GM12878 (cell line): ENCODE measurements around the gene ALDH1A3. TPM values are rescaled to one million over a fixed set of nuclear protein-coding genes. Genes with fewer than 3 reads are reported as not detected.

ENCODE experiments used
- BACH1 ChIP-seq: fragments of 450-650 bp; IDR thresholded peaks from 2 replicates; pipeline ENCODE4 v1.6.1; 2017; ENCODE audit warnings: mild to moderate bottlenecking, borderline replicate concordance
- DPF2 ChIP-seq: fragments of 450-650 bp; IDR thresholded peaks from 2 replicates; pipeline ENCODE4 v1.6.1; 2017; ENCODE audit warnings: mild to moderate bottlenecking
- EED ChIP-seq: sonication (generic); IDR thresholded peaks from 2 replicates; pipeline ENCODE4 v1.6.1; 2016; ENCODE audit warnings: antibody characterized with exemption, low read depth
- JUND ChIP-seq: IDR thresholded peaks from 2 replicates; pipeline ENCODE4 v1.6.1; 2012; ENCODE audit warnings: low read depth, mild to moderate bottlenecking, low read length, improper control_type of control experiment, moderate library complexity
- KDM1A ChIP-seq: fragments of 200-600 bp; sonication (generic); IDR thresholded peaks from 2 replicates; pipeline ENCODE4 v1.6.1; 2016; ENCODE audit warnings: borderline replicate concordance
- NFXL1 ChIP-seq: fragments of 450-650 bp; IDR thresholded peaks from 2 replicates; pipeline ENCODE4 v1.6.1; 2017; ENCODE audit warnings: antibody characterized with exemption, mild to moderate bottlenecking, borderline replicate concordance
- RAD21 ChIP-seq: IDR thresholded peaks from 2 replicates; pipeline ENCODE4 v1.6.1; 2011; ENCODE audit warnings: mild to moderate bottlenecking, low read depth, low read length, moderate library complexity; ENCODE audit not compliant: insufficient read depth
- RAD51 ChIP-seq: fragments of 450-650 bp; IDR thresholded peaks from 2 replicates; pipeline ENCODE4 v1.6.1; 2016; ENCODE audit warnings: moderate library complexity, mild to moderate bottlenecking, inconsistent platforms
- RELA ChIP-seq: fragments of 450-650 bp; IDR thresholded peaks from 2 replicates; pipeline ENCODE4 v1.8.0; 2014; ENCODE audit warnings: borderline replicate concordance; ENCODE audit not compliant: partially characterized antibody
- REST ChIP-seq: IDR thresholded peaks from 2 replicates; pipeline ENCODE4 v1.6.1; 2012; ENCODE audit warnings: mild to moderate bottlenecking, low read depth, low read length
- SMC3 ChIP-seq: IDR thresholded peaks from 2 replicates; pipeline ENCODE4 v1.6.1; 2011; ENCODE audit warnings: low read length, improper control_type of control experiment, borderline replicate concordance
- TARDBP ChIP-seq: IDR thresholded peaks from 2 replicates; pipeline ENCODE4 v1.6.1; 2016; ENCODE audit warnings: borderline replicate concordance
- YY1 ChIP-seq: IDR thresholded peaks from 2 replicates; pipeline ENCODE4 v1.6.1; 2011; ENCODE audit warnings: low read depth, mild to moderate bottlenecking, low read length
- ZBTB40 ChIP-seq: fragments of 450-650 bp; IDR thresholded peaks from 2 replicates; pipeline ENCODE4 v1.6.1; 2016; ENCODE audit warnings: mild to moderate bottlenecking, moderate library complexity, borderline replicate concordance
- ZNF207 ChIP-seq: fragments of 450-650 bp; IDR thresholded peaks from 2 replicates; pipeline ENCODE4 v1.6.1; 2014; ENCODE audit warnings: antibody characterized with exemption, mild to moderate bottlenecking, borderline replicate concordance
- ZNF687 ChIP-seq: fragments of 450-650 bp; IDR thresholded peaks from 2 replicates; pipeline ENCODE4 v1.6.1; 2017; ENCODE audit warnings: mild to moderate bottlenecking, moderate library complexity
- polyA plus RNA-seq, 11 experiments: library from polyadenylated mRNA; depleted of rRNA in 4 of 11; unstranded in 6 of 11; stranded (reverse) in 5 of 11; fragments of >200 nt; fragmentation: Nextera tagmentation in 4 of 11; fragmentation: Illumina TruSeq in 1 of 11; extraction: Ambion mirVana in 4 of 11; extraction: Trizol in 1 of 11; gene quantifications; 1 replicate in 1 of 11; 2 replicates in 10 of 11; pipeline versions ENCODE4 v1.2.1 to v1.2.3, GENCODE V29; 2011 to 2016; ENCODE audit warnings: inconsistent platforms in 2 of 11, missing spikeins in 2 of 11, low read depth in 1 of 11
- total RNA-seq, 4 experiments: library from RNA; depleted of rRNA in 3 of 4; stranded (reverse); fragments of >200 nt in 3 of 4; fragmentation: Illumina TruSeq in 1 of 4; extraction: Trizol in 1 of 4; gene quantifications; 2 replicates each; pipeline versions ENCODE4 v1.2.1 to v1.2.3, GENCODE V29; 2013 to 2021

ALDH1A3 gene
- total and polyA plus RNA-seq, 10 of the 15 experiments (the other 5 are each of a cell fraction or from before 2014, with no cell fraction given), result 0.06 to 0.69 (median 0.18) TPM

- peak; percentile 75 for TF ChIP-seq ZNF687
- TF ChIP-seq RELA, result no peak
- TF ChIP-seq JUND, result no peak
- TF ChIP-seq SMC3, result no peak
- no peak for TF ChIP-seq TARDBP
- TF ChIP-seq RAD21, result no peak
- TF ChIP-seq RAD51, result no peak
- TF ChIP-seq BACH1, result peak; percentile 63; the same call in 1 of the 2 replicates
- TF ChIP-seq ZBTB40, result no peak
- no peak for TF ChIP-seq REST
- no peak for TF ChIP-seq ZNF207
- TF ChIP-seq YY1, result no peak
- TF ChIP-seq NFXL1, result no peak
- peak; percentile 34; the same call in 1 of the 2 replicates for TF ChIP-seq EED
- TF ChIP-seq DPF2, result 0 out of 2 replicates have a peak, but pooled peaks have one; percentile 45
- TF ChIP-seq KDM1A, result no peak
Measured at GRCh38 chr15:100940767-100941379, 61.2 kb downstream of the ALDH1A3 start (continued).
